Measurements from ENCODE around the gene RANBP17.

- TF ChIP-seq CTCF (conservative IDR thresholded peaks at IDR 0.05; ENCODE audit: low read depth, low read length), result no peak
- no peak for TF ChIP-seq EZH2 (IDR thresholded peaks at IDR 0.05; ENCODE audit: borderline replicate concordance, low read depth, low read length, poor library complexity, severe bottlenecking)
Measured at GRCh38 chr5:171116719-171117118, 254.9 kb downstream of the RANBP17 start.

Measured in A673 (cell line).